Measurements from ENCODE around the gene PACS1.

PACS1 gene

GRCh38 chr11:66136752-66137123 lies 66.7 kb downstream of the PACS1 start:
- Histone ChIP-seq H4K20me1 (ENCODE audit: insufficient read depth, low read length, poor library complexity, severe bottlenecking) (no peaks in the 10 kb centered on the region), H3K79me2 (ENCODE audit: insufficient read depth, low read length) (peaks cover 3% of the 10 kb centered on the region; the same call in 1 of the 2 replicates), H2AFZ (ENCODE audit: low read length) (no peak overlapping the region), H3K4me1 (ENCODE audit: insufficient read depth, low read length, poor library complexity, severe bottlenecking) (no peaks in the 10 kb centered on the region), H3K27me3 (ENCODE audit: insufficient read depth, low read length, poor library complexity, severe bottlenecking) (no peaks in the 10 kb centered on the region), H3K4me2 (ENCODE audit: low read depth, low read length, poor library complexity, severe bottlenecking) (no peak overlapping the region), H3K4me3 (ENCODE audit: low read length, poor library complexity, severe bottlenecking) (no peak overlapping the region), H3F3A (ENCODE audit: low read depth) (no peaks in the 10 kb centered on the region), H3K9me2 (replicated peaks; ENCODE audit: low read depth, low read length) (no peaks in the 10 kb centered on the region), H3K9me3 (ENCODE audit: insufficient read depth, low read depth, low read length) (no peaks in the 10 kb centered on the region), H3K36me3 (ENCODE audit: insufficient read depth, low read length) (no peaks in the 10 kb centered on the region), H3K9ac (ENCODE audit: low read depth, low read length, poor library complexity, severe bottlenecking) (no peak overlapping the region)
- TF ChIP-seq EZH2phosphoT487 (IDR thresholded peaks at IDR 0.05; ENCODE audit: borderline replicate concordance) (no peak), CTCF (conservative IDR thresholded peaks at IDR 0.05; ENCODE audit: low read length) (no peak)

GRCh38 chr11:66139817-66140404 lies 69.8 kb downstream of the PACS1 start:
- H3K4me3 ChIP-seq (ENCODE audit: low read length, poor library complexity, severe bottlenecking), result no peak overlapping the region
- H3K9me2 ChIP-seq (replicated peaks; ENCODE audit: low read depth, low read length), result no peaks in the 10 kb centered on the region
- no peak overlapping the region for H2AFZ ChIP-seq (ENCODE audit: low read length)
- H3K9me3 ChIP-seq (ENCODE audit: insufficient read depth, low read depth, low read length), result no peaks in the 10 kb centered on the region
- no peaks in the 10 kb centered on the region for H3K36me3 ChIP-seq (ENCODE audit: insufficient read depth, low read length)
- no peaks in the 10 kb centered on the region for H3K4me1 ChIP-seq (ENCODE audit: insufficient read depth, low read length, poor library complexity, severe bottlenecking)
- H3F3A ChIP-seq (ENCODE audit: low read depth), result no peaks in the 10 kb centered on the region
- no peaks in the 10 kb centered on the region for H3K79me2 ChIP-seq (ENCODE audit: insufficient read depth, low read length)
- TF ChIP-seq CTCF (conservative IDR thresholded peaks at IDR 0.05; ENCODE audit: low read length), result no peak
- TF ChIP-seq EZH2phosphoT487 (IDR thresholded peaks at IDR 0.05; ENCODE audit: borderline replicate concordance), result no peak
- H3K9ac ChIP-seq (ENCODE audit: low read depth, low read length, poor library complexity, severe bottlenecking), result no peak overlapping the region
- no peaks in the 10 kb centered on the region for H3K27me3 ChIP-seq (ENCODE audit: insufficient read depth, low read length, poor library complexity, severe bottlenecking)
- no peak overlapping the region for H3K4me2 ChIP-seq (ENCODE audit: low read depth, low read length, poor library complexity, severe bottlenecking)
- H4K20me1 ChIP-seq (ENCODE audit: insufficient read depth, low read length, poor library complexity, severe bottlenecking), result no peaks in the 10 kb centered on the region

- Histone ChIP-seq H2AFZ (ENCODE audit: low read length) (no peak overlapping the region), H4K20me1 (ENCODE audit: insufficient read depth, low read length, poor library complexity, severe bottlenecking) (no peaks in the 10 kb centered on the region), H3K27me3 (ENCODE audit: insufficient read depth, low read length, poor library complexity, severe bottlenecking) (no peaks in the 10 kb centered on the region), H3K4me1 (ENCODE audit: insufficient read depth, low read length, poor library complexity, severe bottlenecking) (no peaks in the 10 kb centered on the region), H3K9me3 (ENCODE audit: insufficient read depth, low read depth, low read length) (no peaks in the 10 kb centered on the region), H3K36me3 (ENCODE audit: insufficient read depth, low read length) (no peaks in the 10 kb centered on the region), H3K9me2 (replicated peaks; ENCODE audit: low read depth, low read length) (no peaks in the 10 kb centered on the region), H3F3A (ENCODE audit: low read depth) (no peaks in the 10 kb centered on the region), H3K4me2 (ENCODE audit: low read depth, low read length, poor library complexity, severe bottlenecking) (no peak overlapping the region), H3K9ac (ENCODE audit: low read depth, low read length, poor library complexity, severe bottlenecking) (no peak overlapping the region), H3K4me3 (ENCODE audit: low read length, poor library complexity, severe bottlenecking) (no peak overlapping the region), H3K79me2 (ENCODE audit: insufficient read depth, low read length) (no peaks in the 10 kb centered on the region)
- TF ChIP-seq EZH2phosphoT487 (IDR thresholded peaks at IDR 0.05; ENCODE audit: borderline replicate concordance), result no peak
- TF ChIP-seq CTCF (conservative IDR thresholded peaks at IDR 0.05; ENCODE audit: low read length), result no peak
Observed at GRCh38 chr11:66142370-66143263, 72.5 kb downstream of the PACS1 start.
